NB4 (cell line): ENCODE measurements around the gene PCCB.

ENCODE experiments used
- DNase-seq: peaks from one replicate; pipeline ENCODE4 v3.0.0; 2010; ENCODE audit warnings: low read depth
- H3K4me3 ChIP-seq: one replicate; pipeline ENCODE4 v1.5.1; 2011; ENCODE audit warnings: mild to moderate bottlenecking, low read depth, low read length, moderate library complexity
- MYC ChIP-seq: IDR thresholded peaks from 2 replicates; pipeline ENCODE4 v1.6.1; 2011; ENCODE audit warnings: low read depth, low read length
- POLR2A ChIP-seq: IDR thresholded peaks from 2 replicates; pipeline ENCODE4 v1.6.1; 2011; ENCODE audit warnings: mild to moderate bottlenecking; ENCODE audit not compliant: insufficient read length; ENCODE audit errors: extremely low read depth
- TF ChIP-seq, protein P1 (sequence below): IDR thresholded peaks from one replicate; pipeline ENCODE4 v1.5.1; 2012; ENCODE audit warnings: low read depth, low read length
- TF ChIP-seq, protein P2 (sequence below): IDR thresholded peaks from 2 replicates; pipeline ENCODE4 v1.6.1; 2011; ENCODE audit warnings: low read depth, low read length

The PCCB gene

DNA sequence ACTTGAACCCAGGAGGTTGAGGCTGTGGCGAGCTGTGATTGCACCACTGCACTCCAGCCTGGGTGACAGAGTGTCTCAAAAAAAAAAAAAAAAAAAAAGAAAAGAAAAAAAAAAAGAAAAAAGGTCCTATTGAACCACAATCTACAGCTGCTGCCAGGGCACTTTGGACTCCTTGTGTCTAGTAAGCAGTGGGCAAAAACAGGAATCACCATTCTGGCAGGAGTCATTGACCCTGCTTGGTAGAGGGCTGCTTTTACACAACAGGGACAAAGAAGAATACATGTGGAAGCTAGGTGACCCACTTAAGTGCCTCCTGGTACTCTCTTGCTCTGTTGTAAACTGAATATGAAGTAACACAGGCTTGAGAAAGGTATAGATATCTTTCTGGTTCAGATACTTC lies 14.6 kb upstream of the PCCB start:
- TF ChIP-seq MYC: no peak
- TF ChIP-seq POLR2A: no peak
- TF ChIP-seq, protein P1, sequence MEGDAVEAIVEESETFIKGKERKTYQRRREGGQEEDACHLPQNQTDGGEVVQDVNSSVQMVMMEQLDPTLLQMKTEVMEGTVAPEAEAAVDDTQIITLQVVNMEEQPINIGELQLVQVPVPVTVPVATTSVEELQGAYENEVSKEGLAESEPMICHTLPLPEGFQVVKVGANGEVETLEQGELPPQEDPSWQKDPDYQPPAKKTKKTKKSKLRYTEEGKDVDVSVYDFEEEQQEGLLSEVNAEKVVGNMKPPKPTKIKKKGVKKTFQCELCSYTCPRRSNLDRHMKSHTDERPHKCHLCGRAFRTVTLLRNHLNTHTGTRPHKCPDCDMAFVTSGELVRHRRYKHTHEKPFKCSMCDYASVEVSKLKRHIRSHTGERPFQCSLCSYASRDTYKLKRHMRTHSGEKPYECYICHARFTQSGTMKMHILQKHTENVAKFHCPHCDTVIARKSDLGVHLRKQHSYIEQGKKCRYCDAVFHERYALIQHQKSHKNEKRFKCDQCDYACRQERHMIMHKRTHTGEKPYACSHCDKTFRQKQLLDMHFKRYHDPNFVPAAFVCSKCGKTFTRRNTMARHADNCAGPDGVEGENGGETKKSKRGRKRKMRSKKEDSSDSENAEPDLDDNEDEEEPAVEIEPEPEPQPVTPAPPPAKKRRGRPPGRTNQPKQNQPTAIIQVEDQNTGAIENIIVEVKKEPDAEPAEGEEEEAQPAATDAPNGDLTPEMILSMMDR: no peak
- TF ChIP-seq, protein P2, sequence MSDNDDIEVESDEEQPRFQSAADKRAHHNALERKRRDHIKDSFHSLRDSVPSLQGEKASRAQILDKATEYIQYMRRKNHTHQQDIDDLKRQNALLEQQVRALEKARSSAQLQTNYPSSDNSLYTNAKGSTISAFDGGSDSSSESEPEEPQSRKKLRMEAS: no peak
- no peak overlapping the region for H3K4me3 ChIP-seq
- DNase-seq: no peak

DNA sequence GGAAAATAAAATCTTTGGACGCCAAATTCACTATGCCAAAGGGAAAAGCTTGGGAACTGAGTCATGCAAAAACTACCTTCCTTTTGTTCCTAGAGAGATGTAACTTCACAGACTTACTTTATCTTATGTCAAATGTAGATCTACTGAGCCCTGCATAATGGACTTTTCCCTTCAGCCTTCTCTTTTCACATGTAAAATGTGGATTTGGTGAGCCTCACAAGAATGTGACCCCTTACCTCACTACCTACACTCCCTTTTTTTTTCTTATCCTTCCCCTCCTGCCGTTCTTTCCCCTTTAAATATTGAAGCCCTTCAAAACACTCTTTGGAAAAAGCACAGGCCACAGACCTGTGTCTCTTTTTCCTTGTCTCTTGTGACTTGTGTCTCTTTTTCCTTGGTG lies 14.0 kb upstream of the PCCB start:
- TF ChIP-seq, protein P1: no peak
- no peak for TF ChIP-seq POLR2A
- TF ChIP-seq MYC: no peak
- TF ChIP-seq, protein P2: no peak
- DNase-seq: no peak
- H3K4me3 ChIP-seq: no peak overlapping the region

DNA sequence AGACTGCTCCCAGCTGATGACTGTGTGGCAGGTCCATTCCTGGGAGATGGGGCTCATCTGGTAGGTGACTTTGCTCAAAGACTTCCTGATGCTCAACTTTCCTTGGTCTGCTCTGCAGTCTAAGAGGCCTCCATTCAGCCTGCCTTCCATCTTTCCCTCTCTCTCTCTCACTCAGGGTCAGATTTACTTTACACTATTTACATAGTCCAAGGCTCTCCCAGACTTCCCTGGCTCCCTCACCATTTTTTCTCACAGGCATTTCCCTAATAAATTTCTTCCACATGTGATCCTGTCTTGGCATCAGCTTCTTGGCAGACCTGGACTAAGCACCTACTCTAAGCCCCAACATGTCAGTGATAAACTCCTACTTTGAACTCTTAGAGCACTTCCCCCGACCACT lies 13.0 kb upstream of the PCCB start:
- DNase-seq: no peak
- H3K4me3 ChIP-seq: no peak overlapping the region
- TF ChIP-seq MYC (no peak), POLR2A (no peak)
- TF ChIP-seq, protein P1: no peak
- TF ChIP-seq, protein P2: no peak

DNA sequence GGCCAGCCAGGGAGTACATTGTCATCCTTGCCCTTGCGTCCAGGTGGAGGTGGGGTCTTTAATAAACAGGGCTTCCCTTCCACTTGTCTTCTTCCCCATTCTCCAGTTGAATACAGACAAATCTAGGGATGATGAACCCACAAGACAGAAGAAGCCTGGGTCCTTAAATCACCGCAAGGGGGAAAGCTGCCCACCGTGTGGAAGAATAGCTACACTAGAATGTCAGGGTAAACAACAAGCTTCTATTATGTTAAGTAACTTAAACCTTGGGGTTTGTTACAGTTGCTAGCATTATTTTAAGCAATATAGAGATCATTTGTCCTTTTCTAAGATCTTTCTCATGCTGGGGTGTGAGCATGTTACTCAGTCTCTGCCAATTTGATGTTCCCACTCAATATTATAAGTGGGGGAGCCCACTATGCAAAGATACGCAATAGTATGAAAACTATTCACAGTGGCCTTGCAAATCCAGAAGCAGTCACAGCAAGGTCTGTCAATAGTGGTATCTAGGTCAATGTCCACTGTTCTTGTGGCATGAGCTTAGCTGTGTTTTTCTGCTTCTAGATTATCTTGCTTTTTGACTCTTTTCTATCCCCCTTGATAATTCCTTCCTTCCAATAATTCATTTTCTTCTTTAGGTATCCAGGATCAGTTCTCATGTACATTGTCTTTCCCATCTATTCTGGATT lies 12.0 kb upstream of the PCCB start:
- no peak overlapping the region for H3K4me3 ChIP-seq
- TF ChIP-seq, protein P1: no peak
- TF ChIP-seq, protein P2: no peak
- TF ChIP-seq MYC (no peak), POLR2A (no peak)
- no peak for DNase-seq

DNA sequence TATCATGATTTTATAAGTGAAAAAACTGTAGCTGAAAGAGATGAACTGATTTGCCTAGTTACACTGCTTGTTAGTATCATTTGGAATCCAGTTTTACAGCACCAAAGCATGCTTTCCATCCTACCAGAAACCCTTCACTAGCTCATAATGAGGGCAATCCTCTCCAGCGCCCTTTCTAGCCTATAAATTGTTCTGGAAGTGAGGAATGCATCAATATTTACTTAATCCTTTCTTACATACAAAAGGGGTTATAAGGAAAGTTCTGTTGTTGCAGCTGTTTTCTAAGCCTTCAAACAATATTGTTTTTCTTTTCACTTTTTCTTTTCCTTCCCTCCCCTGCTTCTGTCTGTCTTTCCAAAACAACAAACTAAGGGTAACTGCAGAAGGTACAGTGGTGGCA lies 11.0 kb upstream of the PCCB start:
- no peak for DNase-seq
- no peak overlapping the region for H3K4me3 ChIP-seq
- TF ChIP-seq POLR2A (no peak), MYC (no peak)
- TF ChIP-seq, protein P2: no peak
- TF ChIP-seq, protein P1: no peak
